ENCODE measurements around the gene POTEE. TPM values are rescaled to one million over a fixed set of nuclear protein-coding genes. Genes with fewer than 3 reads are reported as not detected.
"Not testable (repeated sequence)": the region's sequence is repeated elsewhere in the genome, so short reads cannot be mapped to it uniquely, and the experiment has no call there.

POTEE gene
- total RNA-seq (not detected), polyA plus RNA-seq (not detected)
- long read RNA-seq, donor 1: 0 reads
- long read RNA-seq, donor 2: 0 reads

DNA sequence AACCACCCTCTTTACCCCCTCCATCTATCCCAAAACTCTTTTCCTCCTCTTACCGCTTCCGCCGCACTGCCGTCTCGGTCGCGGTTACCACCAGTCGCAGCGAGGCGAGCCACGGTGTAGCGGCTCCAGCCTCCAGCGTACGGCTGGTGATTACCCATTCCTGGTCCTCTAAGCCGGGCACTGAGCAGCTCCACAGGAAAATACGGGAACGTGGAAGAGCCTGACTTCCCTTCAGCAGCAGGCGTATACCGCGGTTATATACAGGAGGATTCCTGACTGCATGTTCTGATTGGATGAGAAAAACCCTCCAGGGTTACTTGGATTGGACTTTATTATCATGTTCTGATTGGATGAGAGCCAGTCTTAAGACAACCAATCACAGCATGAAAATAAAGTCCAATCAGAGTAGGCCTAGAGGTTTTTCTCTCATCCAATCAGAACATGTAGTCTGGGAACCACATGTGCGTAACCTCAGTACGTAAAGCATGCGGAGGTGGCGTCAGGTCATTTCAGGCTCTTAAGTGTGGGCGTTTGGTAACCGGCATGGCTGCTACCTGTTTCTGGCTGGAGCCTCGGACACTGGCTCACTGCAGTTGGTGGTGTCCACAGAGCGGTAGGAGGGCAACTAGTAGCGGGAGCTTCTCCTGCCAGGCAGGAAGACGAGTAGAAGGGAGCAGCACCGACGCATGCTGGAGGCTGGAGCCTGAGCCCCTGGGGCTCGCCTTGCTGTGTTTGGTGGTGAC is at the start of gene POTEE:
Gene POTEE (plus strand): TSS at position 507 of the 743 bp plus-strand sequence. CDS start 8,867 bp downstream, outside the sequence.
- 89 to 94% (median 93%) methylated on average over 21 to 24 of the region's 33 CpGs for WGBS, 3 donors

DNA sequence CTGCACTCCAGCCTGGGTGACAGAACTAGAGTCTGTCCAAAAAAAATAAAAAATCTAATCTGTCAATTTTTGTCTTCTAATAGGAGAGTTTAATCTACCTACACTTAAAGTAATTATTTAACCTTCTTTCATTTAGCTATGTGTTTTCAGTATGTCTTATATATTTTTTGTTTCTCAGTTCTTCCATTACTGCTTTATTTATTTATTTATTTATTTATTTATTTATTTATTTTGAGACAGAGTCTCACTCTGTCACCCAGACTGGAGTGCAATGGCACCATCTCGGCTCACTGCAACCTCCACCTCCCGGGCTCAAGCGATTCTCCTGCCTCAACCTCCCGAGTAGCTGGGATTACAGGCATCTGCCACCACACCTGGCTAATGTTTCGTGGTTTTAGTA is 43.8 kb upstream of the POTEE start:
- ATAC-seq; H3K27me3 ChIP-seq (ENCODE audit: insufficient read depth in 3 of 3, low read length in 2 of 3); H3K36me3 ChIP-seq (ENCODE audit: insufficient read depth in 1 of 2, low read depth in 1 of 2); H3K4me3 ChIP-seq; H3K4me1 ChIP-seq; DNase-seq; intact Hi-C loops (cut with DNase I); H3K27ac ChIP-seq; H3K9me3 ChIP-seq: not testable (repeated sequence)
- WGBS, 3 donors: 89 to 96% (median 93%) methylated on average over 5 of the region's 5 CpGs

More for the DNA sequence above, at the start of gene POTEE:
- intact Hi-C loops (cut with DNase I); H3K9me3 ChIP-seq; H3K27me3 ChIP-seq (ENCODE audit: insufficient read depth in 3 of 3, low read length in 2 of 3); H3K4me3 ChIP-seq; H3K4me1 ChIP-seq; H3K27ac ChIP-seq; DNase-seq; H3K36me3 ChIP-seq (ENCODE audit: insufficient read depth in 1 of 2, low read depth in 1 of 2); ATAC-seq: not testable (repeated sequence)

DNA sequence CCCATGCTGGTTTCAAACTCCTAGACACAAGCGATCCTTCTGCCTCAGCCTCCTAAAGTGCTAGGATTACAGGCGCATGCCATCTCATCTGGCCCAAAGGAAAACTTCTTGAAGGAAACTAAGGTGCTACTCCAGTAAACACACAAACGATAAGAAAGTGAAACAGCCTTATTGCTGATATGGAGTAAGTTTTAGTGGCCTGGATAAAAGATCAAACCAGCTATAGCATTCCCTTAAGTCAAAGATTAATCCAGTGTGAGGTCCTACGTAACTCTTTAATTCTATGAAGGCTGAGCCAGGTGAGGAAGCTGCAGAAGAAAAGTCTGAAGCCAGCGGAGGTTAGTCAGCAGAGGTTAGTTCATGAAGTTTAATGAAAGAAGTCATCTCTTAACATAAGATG is 40.8 kb upstream of the POTEE start:
- intact Hi-C loops (cut with DNase I): no loop called here
- no peaks in the 10 kb centered on the region for H3K4me1 ChIP-seq
- no peaks in the 10 kb centered on the region for H3K9me3 ChIP-seq
- ATAC-seq (no peak), DNase-seq (no peak)
- no peak overlapping the region for H3K27ac ChIP-seq
- 89 to 92% (median 90%) methylated on average over 5 of the region's 5 CpGs for WGBS, 3 donors
- H3K27me3 ChIP-seq (ENCODE audit: insufficient read depth in 3 of 3, low read length in 2 of 3): no peaks in the 10 kb centered on the region
- H3K36me3 ChIP-seq (ENCODE audit: insufficient read depth in 1 of 2, low read depth in 1 of 2): no peaks in the 10 kb centered on the region
- TF ChIP-seq, protein P1, sequence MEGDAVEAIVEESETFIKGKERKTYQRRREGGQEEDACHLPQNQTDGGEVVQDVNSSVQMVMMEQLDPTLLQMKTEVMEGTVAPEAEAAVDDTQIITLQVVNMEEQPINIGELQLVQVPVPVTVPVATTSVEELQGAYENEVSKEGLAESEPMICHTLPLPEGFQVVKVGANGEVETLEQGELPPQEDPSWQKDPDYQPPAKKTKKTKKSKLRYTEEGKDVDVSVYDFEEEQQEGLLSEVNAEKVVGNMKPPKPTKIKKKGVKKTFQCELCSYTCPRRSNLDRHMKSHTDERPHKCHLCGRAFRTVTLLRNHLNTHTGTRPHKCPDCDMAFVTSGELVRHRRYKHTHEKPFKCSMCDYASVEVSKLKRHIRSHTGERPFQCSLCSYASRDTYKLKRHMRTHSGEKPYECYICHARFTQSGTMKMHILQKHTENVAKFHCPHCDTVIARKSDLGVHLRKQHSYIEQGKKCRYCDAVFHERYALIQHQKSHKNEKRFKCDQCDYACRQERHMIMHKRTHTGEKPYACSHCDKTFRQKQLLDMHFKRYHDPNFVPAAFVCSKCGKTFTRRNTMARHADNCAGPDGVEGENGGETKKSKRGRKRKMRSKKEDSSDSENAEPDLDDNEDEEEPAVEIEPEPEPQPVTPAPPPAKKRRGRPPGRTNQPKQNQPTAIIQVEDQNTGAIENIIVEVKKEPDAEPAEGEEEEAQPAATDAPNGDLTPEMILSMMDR (IDR thresholded peaks at IDR 0.05): no peak
- H3K4me3 ChIP-seq: no peak overlapping the region

DNA sequence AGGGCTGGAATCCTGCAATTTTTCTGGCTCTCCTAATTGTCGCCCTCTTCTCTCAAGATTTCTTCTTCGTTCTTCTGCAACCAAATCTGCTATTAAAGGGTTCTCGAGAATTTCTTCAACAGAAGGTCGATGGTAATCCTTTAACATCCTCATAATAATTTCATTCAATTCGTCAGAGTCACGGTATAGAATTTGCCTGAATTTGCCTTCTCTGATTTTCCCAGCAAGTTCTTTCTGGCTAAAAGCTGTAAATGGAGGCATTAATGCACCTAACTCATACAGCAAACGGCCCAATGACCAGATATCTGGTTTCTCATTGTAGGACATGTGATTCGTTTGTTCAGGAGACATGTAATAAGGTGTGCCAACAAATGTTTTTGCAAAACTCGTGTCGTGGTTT is 31.3 kb upstream of the POTEE start:
- peaks cover 0 to 12% (median 0%) of the 10 kb centered on the region in 3 donors for H3K27me3 ChIP-seq (ENCODE audit: insufficient read depth in 3 of 3, low read length in 2 of 3)
- 30 to 38% (median 33%) methylated on average over 10 of the region's 10 CpGs for WGBS, 3 donors
- intact Hi-C loops (cut with DNase I): not testable (repeated sequence)

DNA sequence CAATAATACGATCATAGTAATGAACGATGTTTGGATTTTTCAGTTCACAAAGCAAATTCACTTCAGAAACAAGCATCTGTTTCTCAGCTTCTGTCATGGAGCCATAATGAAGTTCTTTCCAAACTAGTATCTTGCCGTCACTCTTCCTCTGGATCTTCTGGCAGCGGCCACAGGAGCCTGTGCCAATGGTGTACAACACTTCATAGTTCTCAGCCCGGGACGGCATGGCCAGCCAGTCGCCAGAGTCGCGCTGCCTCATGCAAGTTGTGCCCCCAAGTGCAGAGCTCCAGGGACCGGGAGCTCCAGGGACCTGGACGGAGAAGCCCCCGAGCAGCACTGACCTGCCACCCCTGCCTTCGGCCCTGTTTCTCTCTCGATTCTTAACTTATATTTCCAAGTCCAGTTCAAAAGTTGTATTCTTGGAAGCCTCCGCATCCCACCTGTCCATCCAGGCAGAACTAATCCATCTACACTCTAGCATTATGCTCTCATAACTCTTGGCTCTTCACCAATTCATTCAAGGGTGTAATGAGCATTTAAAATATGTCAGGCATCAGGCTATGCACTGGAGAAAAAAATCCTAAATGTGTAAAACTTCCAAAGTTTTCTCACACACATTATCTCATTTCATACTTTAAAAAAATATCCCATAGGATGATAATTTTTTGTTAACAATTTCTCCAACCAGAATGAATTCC is 30.5 kb upstream of the POTEE start:
- H3K9me3 ChIP-seq; H3K4me3 ChIP-seq; intact Hi-C loops (cut with DNase I); H3K4me1 ChIP-seq; H3K27ac ChIP-seq; H3K36me3 ChIP-seq (ENCODE audit: insufficient read depth in 1 of 2, low read depth in 1 of 2); ATAC-seq: not testable (repeated sequence)
- DNase-seq: peak in 1 of 2 donors; percentile 57
- 27 to 43% (median 32%) methylated on average over 15 of the region's 15 CpGs for WGBS, 3 donors
- peaks cover 0 to 12% (median 0%) of the 10 kb centered on the region in 3 donors for H3K27me3 ChIP-seq (ENCODE audit: insufficient read depth in 3 of 3, low read length in 2 of 3)

More for the DNA sequence above, 31.3 kb upstream of the POTEE start:
- H3K9me3 ChIP-seq; H3K4me3 ChIP-seq; ATAC-seq; H3K27ac ChIP-seq; DNase-seq; H3K4me1 ChIP-seq; H3K36me3 ChIP-seq (ENCODE audit: insufficient read depth in 1 of 2, low read depth in 1 of 2): not testable (repeated sequence)

DNA sequence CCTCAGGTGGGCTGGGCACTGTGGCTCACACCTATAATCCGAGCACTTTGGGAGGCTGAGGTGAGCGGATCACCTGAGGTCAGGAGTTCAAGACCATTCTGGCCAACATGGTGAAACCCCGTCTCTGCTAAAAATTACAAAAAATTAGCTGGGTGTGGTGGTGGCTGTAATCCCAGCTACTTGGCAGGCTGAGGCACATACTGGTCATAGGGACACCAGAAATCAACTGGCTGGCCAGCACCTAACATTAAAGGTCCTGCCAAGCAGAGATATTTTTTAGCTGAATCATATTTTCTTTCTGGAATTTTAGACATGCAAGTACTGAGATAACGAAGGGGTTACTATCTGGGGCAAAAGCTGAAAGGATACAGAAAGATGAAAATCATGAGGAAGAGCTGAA is 27.9 kb upstream of the POTEE start:
- peaks cover 0 to 12% (median 0%) of the 10 kb centered on the region in 3 donors for H3K27me3 ChIP-seq (ENCODE audit: insufficient read depth in 3 of 3, low read length in 2 of 3)
- ATAC-seq; H3K27ac ChIP-seq; H3K4me3 ChIP-seq; intact Hi-C loops (cut with DNase I); DNase-seq; H3K4me1 ChIP-seq; H3K9me3 ChIP-seq; H3K36me3 ChIP-seq (ENCODE audit: insufficient read depth in 1 of 2, low read depth in 1 of 2): not testable (repeated sequence)
- 41 to 60% (median 49%) methylated on average over 4 of the region's 4 CpGs for WGBS, 3 donors

DNA sequence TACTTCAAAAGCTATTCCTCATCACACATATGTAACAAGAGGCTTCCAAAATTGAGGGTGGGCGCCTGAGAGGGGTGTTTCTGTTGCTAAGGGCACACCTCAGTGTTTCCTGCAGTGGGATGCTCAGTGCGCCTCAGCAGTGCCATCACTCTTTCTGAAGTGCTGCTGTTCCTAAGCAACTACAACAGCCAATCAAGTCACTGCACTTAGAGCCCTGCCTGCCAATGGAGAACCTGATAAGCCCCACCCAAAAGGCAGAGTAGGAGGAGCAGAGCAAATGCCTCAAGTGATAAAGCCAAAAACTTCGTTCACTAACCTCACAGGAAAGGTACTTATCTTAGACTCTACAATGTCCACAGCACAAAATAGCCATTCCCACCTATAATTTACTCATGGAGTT is 15.9 kb upstream of the POTEE start:
- H3K27ac ChIP-seq; H3K27me3 ChIP-seq (ENCODE audit: insufficient read depth in 3 of 3, low read length in 2 of 3); H3K4me3 ChIP-seq; H3K4me1 ChIP-seq; H3K9me3 ChIP-seq; H3K36me3 ChIP-seq (ENCODE audit: insufficient read depth in 1 of 2, low read depth in 1 of 2); ATAC-seq; intact Hi-C loops (cut with DNase I); DNase-seq: not testable (repeated sequence)
- WGBS, 3 donors: 32 to 36% (median 34%) methylated on average over 3 of the region's 3 CpGs

DNA sequence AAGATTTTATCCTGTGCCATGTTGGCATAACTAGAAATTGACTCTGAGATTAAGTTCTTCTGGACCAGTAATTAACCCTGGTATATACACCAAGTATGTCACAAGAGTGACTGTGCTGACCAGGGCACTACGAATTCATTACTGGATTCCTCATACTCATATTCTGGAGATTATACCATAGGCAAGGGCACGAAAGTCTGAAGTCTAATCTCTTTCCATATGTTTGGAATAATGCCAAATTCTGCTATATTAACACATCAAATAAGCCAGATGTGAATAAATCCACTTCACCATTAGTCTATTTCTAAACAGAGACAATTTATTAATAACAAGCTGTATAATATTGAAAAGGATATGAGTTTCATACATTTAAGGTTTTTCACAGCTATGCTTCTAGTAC is 13.2 kb upstream of the POTEE start:
- 30 to 40% (median 33%) methylated on average over 2 of the region's 2 CpGs for WGBS, 3 donors

More for the DNA sequence above, 13.2 kb upstream of the POTEE start:
- H3K36me3 ChIP-seq (ENCODE audit: insufficient read depth in 1 of 2, low read depth in 1 of 2); H3K27me3 ChIP-seq (ENCODE audit: insufficient read depth in 3 of 3, low read length in 2 of 3); H3K9me3 ChIP-seq; intact Hi-C loops (cut with DNase I); ATAC-seq; H3K4me3 ChIP-seq; DNase-seq; H3K27ac ChIP-seq; H3K4me1 ChIP-seq: not testable (repeated sequence)

Data from psoas muscle (tissue), 8 donors.